Upper lobe of left lung (tissue), 4 donors: ENCODE measurements around the gene EZH2.

Source experiments
- EP300 ChIP-seq, 4 donors: sonication (generic); formaldehyde crosslinking; IDR thresholded peaks; one replicate each; pipeline ENCODE4 v1.5.1; 2017; ENCODE audit warnings: antibody characterized with exemption in 4 of 4, control low read depth in 2 of 4
- POLR2A ChIP-seq, 4 donors: fragments of 450-650 bp; IDR thresholded peaks; one replicate each; pipeline ENCODE4 v1.5.1; 2016 to 2017; ENCODE audit warnings: antibody characterized with exemption in 4 of 4, mild to moderate bottlenecking in 2 of 4

DNA sequence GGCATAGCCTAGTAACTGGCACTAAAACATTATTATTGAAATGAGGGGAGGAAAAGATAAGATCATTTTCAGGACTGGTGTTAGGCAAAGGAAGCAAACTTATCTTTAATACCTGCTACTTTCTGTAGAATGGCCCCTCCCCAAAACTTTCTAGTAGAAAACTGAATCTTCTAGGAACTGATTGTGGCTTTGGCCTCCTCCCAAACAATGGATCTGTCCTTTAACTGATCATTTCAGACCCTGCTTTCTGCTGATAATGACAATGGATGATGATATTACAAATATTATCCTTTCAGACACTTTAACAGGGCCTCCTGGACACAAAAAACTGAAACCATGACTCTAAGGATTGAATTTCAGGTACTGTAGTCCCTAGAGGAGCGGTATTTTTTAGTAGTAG is 55.1 kb downstream of the EZH2 start:
- TF ChIP-seq POLR2A (IDR thresholded peaks at IDR 0.05) = no peak
- no peak for TF ChIP-seq EP300 (IDR thresholded peaks at IDR 0.05)
